ENCODE data around the gene MAD1L1.

MAD1L1 gene

DNA sequence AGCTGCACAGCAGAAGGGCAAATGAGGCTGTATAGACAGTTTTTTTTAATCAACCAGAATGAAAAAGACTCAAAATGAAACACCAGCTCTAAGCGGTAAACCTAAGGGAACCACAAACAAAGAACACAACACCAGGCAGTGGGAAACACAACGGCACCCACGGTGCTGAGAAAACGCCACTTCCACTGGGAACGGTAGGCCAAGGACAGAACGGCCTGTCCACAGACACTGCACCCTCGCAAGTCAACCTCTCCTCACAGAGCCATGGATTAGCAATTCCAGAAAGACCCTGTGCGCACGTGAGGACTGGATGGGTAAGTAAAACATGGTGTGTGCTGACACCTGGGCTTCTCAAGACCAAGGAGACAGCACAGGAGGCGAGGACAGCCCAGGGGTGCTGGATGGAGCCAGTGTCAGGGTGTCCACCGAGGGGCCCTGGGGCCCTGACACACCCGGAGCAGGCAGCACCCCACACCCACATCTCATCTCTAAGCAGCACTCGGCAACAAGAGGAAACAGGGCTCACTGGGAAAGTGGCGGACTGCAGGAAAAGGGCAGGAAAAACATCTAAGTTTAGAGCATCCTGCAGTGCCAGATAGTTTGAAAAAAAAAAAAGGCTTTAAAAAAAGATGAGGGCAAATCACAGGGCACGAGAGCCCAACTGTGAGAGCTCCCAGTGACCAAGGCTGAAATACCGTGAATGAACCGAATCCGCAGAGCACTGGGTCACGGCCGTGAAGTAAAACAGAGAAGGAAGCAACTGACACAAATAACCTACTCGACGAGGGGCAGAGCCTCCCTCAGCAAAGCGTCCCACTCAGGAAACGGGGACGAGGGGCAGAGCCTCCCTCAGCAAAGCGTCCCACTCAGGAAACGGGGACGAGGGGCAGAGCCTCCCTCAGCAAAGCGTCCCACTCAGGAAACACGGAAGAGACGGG, 120.2 kb downstream of the MAD1L1 start (continued):
- TF ChIP-seq ZSCAN30 (tag by site-specific recombination; IDR thresholded peaks at IDR 0.05): no peak
- no peak for TF ChIP-seq TCF7L2 (IDR thresholded peaks at IDR 0.05; ENCODE audit: borderline replicate concordance, low read depth, low read length)
- TF ChIP-seq ZNF37A (tag by site-specific recombination; IDR thresholded peaks at IDR 0.05): no peak
- no peak for TF ChIP-seq SP2 (tag by site-specific recombination; IDR thresholded peaks at IDR 0.05)

DNA sequence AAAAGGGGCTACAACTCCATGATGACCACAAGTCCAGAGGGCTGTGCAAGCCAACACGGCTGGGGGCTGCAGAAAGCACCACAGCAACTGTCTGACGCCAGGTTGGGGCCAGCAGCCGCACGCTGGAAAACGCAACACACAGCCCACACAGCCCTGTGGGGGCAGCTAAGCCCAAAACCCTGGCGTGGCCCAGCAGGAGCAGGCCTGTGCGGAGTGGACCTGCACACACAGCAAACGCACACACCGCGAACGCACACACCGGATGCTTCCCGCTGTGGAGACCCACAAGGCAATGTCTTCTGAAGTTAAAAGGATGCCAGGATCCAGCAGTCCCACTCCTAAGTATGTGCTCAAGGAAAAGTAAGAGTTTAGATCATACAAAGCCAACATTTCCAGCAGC, 121.2 kb downstream of the MAD1L1 start:
- CTCF ChIA-PET: no interaction called here
- H3K27ac ChIP-seq (ENCODE audit: extremely low read depth, low read depth, low read length): no peak overlapping the region
- H3K36me3 ChIP-seq (ENCODE audit: control insufficient read depth in 2 of 2, insufficient read depth in 1 of 2, low read length in 2 of 2): peaks cover 0 to 4% of the 10 kb centered on the region in 2 experiments; a peak in 1 of 3 replicates

More for the DNA sequence above, 121.2 kb downstream of the MAD1L1 start:
- POLR2A ChIA-PET: interaction anchor here (0.6 kb wide), 1 partner anchor 129 kb away, joined by 3 read pairs; no protein-coding TSS in a partner anchor
- Histone ChIP-seq H3K4me1 (ENCODE audit: control insufficient read depth, insufficient read depth, low read length) (no peaks in the 10 kb centered on the region), H3K4me3 (ENCODE audit: low read depth, low read length) (no peak overlapping the region), H3K9me3 (ENCODE audit: control insufficient read depth, insufficient read depth, low read depth, low read length) (no peaks in the 10 kb centered on the region)
- TF ChIP-seq SP3 (tag by site-specific recombination; IDR thresholded peaks at IDR 0.05): no peak
- no peak for TF ChIP-seq ZNF623 (tag by site-specific recombination; IDR thresholded peaks at IDR 0.05)
- TF ChIP-seq, protein P1, sequence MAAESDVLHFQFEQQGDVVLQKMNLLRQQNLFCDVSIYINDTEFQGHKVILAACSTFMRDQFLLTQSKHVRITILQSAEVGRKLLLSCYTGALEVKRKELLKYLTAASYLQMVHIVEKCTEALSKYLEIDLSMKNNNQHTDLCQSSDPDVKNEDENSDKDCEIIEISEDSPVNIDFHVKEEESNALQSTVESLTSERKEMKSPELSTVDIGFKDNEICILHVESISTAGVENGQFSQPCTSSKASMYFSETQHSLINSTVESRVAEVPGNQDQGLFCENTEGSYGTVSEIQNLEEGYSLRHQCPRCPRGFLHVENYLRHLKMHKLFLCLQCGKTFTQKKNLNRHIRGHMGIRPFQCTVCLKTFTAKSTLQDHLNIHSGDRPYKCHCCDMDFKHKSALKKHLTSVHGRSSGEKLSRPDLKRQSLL (tag by site-specific recombination; IDR thresholded peaks at IDR 0.05): no peak
- TF ChIP-seq ZNF626 (tag by site-specific recombination; IDR thresholded peaks at IDR 0.05): no peak
- no peak for TF ChIP-seq SCRT2 (tag by site-specific recombination; IDR thresholded peaks at IDR 0.05)
- no peak for TF ChIP-seq HOXC10 (CRISPR knock-in tag; IDR thresholded peaks at IDR 0.05)
- no peak for TF ChIP-seq ZNF571 (tag by site-specific recombination; IDR thresholded peaks at IDR 0.05)
- TF ChIP-seq ZNF560 (tag by site-specific recombination; IDR thresholded peaks at IDR 0.05; ENCODE audit: borderline replicate concordance): no peak
- TF ChIP-seq ZBTB48 (tag by site-specific recombination; IDR thresholded peaks at IDR 0.05): no peak
- TF ChIP-seq ZNF692 (tag by site-specific recombination; IDR thresholded peaks at IDR 0.05): no peak
- no peak for TF ChIP-seq ZNF280D (tag by site-specific recombination; IDR thresholded peaks at IDR 0.05)
- TF ChIP-seq ZNF510 (tag by site-specific recombination; IDR thresholded peaks at IDR 0.05; ENCODE audit: insufficient replicate concordance): no peak
- no peak for TF ChIP-seq ZNF777 (tag by site-specific recombination; IDR thresholded peaks at IDR 0.05; ENCODE audit: borderline replicate concordance)
- TF ChIP-seq SALL2 (tag by site-specific recombination; IDR thresholded peaks at IDR 0.05; ENCODE audit: borderline replicate concordance): no peak
- TF ChIP-seq ZNF561 (tag by site-specific recombination; IDR thresholded peaks at IDR 0.05; ENCODE audit: borderline replicate concordance): no peak
- no peak for TF ChIP-seq ZNF843 (tag by site-specific recombination; IDR thresholded peaks at IDR 0.05)
- TF ChIP-seq HIC1 (tag by site-specific recombination; IDR thresholded peaks at IDR 0.05): no peak
- TF ChIP-seq ZNF211 (tag by site-specific recombination; IDR thresholded peaks at IDR 0.05; ENCODE audit: low read depth): no peak
- no peak for TF ChIP-seq ZNF433 (tag by site-specific recombination; IDR thresholded peaks at IDR 0.05; ENCODE audit: low read depth)
- TF ChIP-seq ZNF645 (tag by site-specific recombination; IDR thresholded peaks at IDR 0.05): no peak

Data from HEK293 (cell line).